IMR-90 (cell line): Measurements from ENCODE around the gene WDR91. TPM values are rescaled to one million over a fixed set of nuclear protein-coding genes. Genes with fewer than 3 reads are reported as not detected.

Experiments used
- ATAC-seq: fragments of 200-7000 bp; cut with Tn5 transposase; 2 replicates; pipeline ENCODE4 v1.9.1; 2020; ENCODE audit warnings: low read depth, mild to moderate bottlenecking, moderate library complexity
- BruUV-seq: library from RNA; stranded (reverse); fragments of 400-500 nt; replicated peaks from 2 replicates; lab custom pipeline; 2021; lab: Mats Ljungman, UMichigan
- CTCF ChIA-PET: fragments of 300-600 bp; formaldehyde crosslinking; extraction: SDS; loops from one replicate; lab custom pipeline; 2021; ENCODE audit warnings: antibody characterized with exemption; lab: Yijun Ruan, JAX
- POLR2A ChIA-PET: fragments of 300-600 bp; sonication (Branson Sonifier 250); formaldehyde crosslinking; loops from one replicate; lab custom pipeline; 2022; ENCODE audit warnings: antibody characterized with exemption; ENCODE audit not compliant: unreplicated experiment; lab: Charles Lee
- DNase-seq: peaks from one replicate; pipeline ENCODE4 v3.0.0; 2013
- H2AFZ ChIP-seq: replicated peaks from 2 replicates; pipeline ENCODE3; 2013; ENCODE audit warnings: low read length, mild to moderate bottlenecking; ENCODE audit not compliant: poor library complexity
- H2AK5ac ChIP-seq: 2 replicates; pipeline ENCODE4 v1.6.1; 2013; ENCODE audit warnings: low read depth, low read length, inconsistent platforms
- H2AK9ac ChIP-seq: replicated peaks from 2 replicates; pipeline ENCODE3; 2013; ENCODE audit warnings: mild to moderate bottlenecking, low read depth, low read length, moderate library complexity; ENCODE audit not compliant: poor library complexity
- H2BK120ac ChIP-seq: 2 replicates; pipeline ENCODE4 v1.6.1; 2013; ENCODE audit warnings: low read depth, low read length, inconsistent platforms
- H2BK15ac ChIP-seq: 3 replicates; pipeline ENCODE4 v1.6.1; 2013; ENCODE audit warnings: low read depth, low read length, inconsistent platforms
- H2BK20ac ChIP-seq: 2 replicates; pipeline ENCODE4 v1.6.1; 2013; ENCODE audit warnings: low read depth, mild to moderate bottlenecking, inconsistent platforms, low read length, moderate library complexity
- H2BK5ac ChIP-seq: 2 replicates; pipeline ENCODE4 v1.6.1; 2013; ENCODE audit warnings: mild to moderate bottlenecking, low read depth, low read length, inconsistent platforms; ENCODE audit not compliant: poor library complexity, severe bottlenecking
- H3K14ac ChIP-seq: replicated peaks from 2 replicates; pipeline ENCODE4 v1.6.1; 2013; ENCODE audit warnings: low read depth, low read length, inconsistent platforms
- H3K18ac ChIP-seq: 2 replicates; pipeline ENCODE4 v1.6.1; 2013; ENCODE audit warnings: low read depth, low read length, control low read depth
- H3K23ac ChIP-seq: 2 replicates; pipeline ENCODE4 v1.6.1; 2013; ENCODE audit warnings: low read depth, low read length, inconsistent platforms
- H3K27ac ChIP-seq: 2 replicates; pipeline ENCODE4 v1.5.1; 2013; ENCODE audit warnings: mild to moderate bottlenecking, control low read depth, low read length; ENCODE audit not compliant: insufficient read depth
- H3K27me3 ChIP-seq: 2 replicates; pipeline ENCODE4 v1.6.1; 2013; ENCODE audit warnings: low read length; ENCODE audit not compliant: control insufficient read depth, insufficient read depth
- H3K36me3 ChIP-seq: 2 replicates; pipeline ENCODE4 v1.6.1; 2013; ENCODE audit warnings: low read length, mixed read lengths; ENCODE audit not compliant: control insufficient read depth, insufficient read depth
- H3K4ac ChIP-seq: 2 replicates; pipeline ENCODE4 v1.6.1; 2013; ENCODE audit warnings: low read depth, low read length, inconsistent platforms
- H3K4me1 ChIP-seq: 2 replicates; pipeline ENCODE4 v1.6.1; 2013; ENCODE audit warnings: low read length, mixed read lengths; ENCODE audit not compliant: control insufficient read depth, insufficient read depth
- H3K4me2 ChIP-seq: 2 replicates; pipeline ENCODE4 v1.6.1; 2013; ENCODE audit warnings: low read depth, mild to moderate bottlenecking, control low read depth, low read length, moderate library complexity
- H3K4me3 ChIP-seq: 2 replicates; pipeline ENCODE4 v1.5.1; 2013; ENCODE audit warnings: low read depth, mild to moderate bottlenecking, control low read depth, low read length, moderate library complexity; ENCODE audit not compliant: insufficient read depth
- H3K56ac ChIP-seq: 2 replicates; pipeline ENCODE4 v1.6.1; 2013; ENCODE audit warnings: low read length, inconsistent platforms; ENCODE audit not compliant: insufficient read depth; ENCODE audit errors: extremely low read depth
- H3K79me1 ChIP-seq, 2 experiments: 2 replicates each; pipeline ENCODE4 v1.6.1; 2013; ENCODE audit warnings: low read length in 2 of 2, inconsistent platforms in 1 of 2, low read depth in 1 of 2
- H3K9ac ChIP-seq: 2 replicates; pipeline ENCODE4 v1.6.1; 2013; ENCODE audit warnings: low read depth, low read length, control low read depth
- H3K9me1 ChIP-seq: 2 replicates; pipeline ENCODE4 v1.6.1; 2013; ENCODE audit warnings: low read length, inconsistent platforms; ENCODE audit not compliant: insufficient read depth
- H3K9me3 ChIP-seq: 2 replicates; pipeline ENCODE4 v1.6.1; 2013; ENCODE audit warnings: low read length; ENCODE audit not compliant: control insufficient read depth, insufficient read depth
- H4K20me1 ChIP-seq: 2 replicates; pipeline ENCODE4 v1.6.1; 2013; ENCODE audit warnings: low read length, inconsistent platforms; ENCODE audit not compliant: insufficient read depth
- H4K5ac ChIP-seq: 2 replicates; pipeline ENCODE4 v1.6.1; 2013; ENCODE audit warnings: mild to moderate bottlenecking, low read depth, low read length, control low read depth
- H4K8ac ChIP-seq, 2 experiments: 2 replicates each; pipeline ENCODE4 v1.6.1; 2013; ENCODE audit warnings: low read depth in 2 of 2, low read length in 2 of 2, control low read depth in 1 of 2, inconsistent platforms in 1 of 2
- H4K91ac ChIP-seq: 2 replicates; pipeline ENCODE4 v1.6.1; 2013; ENCODE audit warnings: low read depth, low read length, inconsistent platforms; ENCODE audit not compliant: insufficient read depth
- BHLHE40 ChIP-seq: fragments of 150-350 bp; IDR thresholded peaks from 2 replicates; pipeline ENCODE4 v1.6.1; 2016; ENCODE audit warnings: mild to moderate bottlenecking, low read depth, low read length
- CHD1 ChIP-seq: IDR thresholded peaks from 2 replicates; pipeline ENCODE4 v1.6.1; 2012; ENCODE audit warnings: low read depth, low read length, improper control_type of control experiment
- CTCF ChIP-seq: conservative IDR thresholded peaks from 2 replicates; pipeline ENCODE4 v1.5.1; 2012; ENCODE audit warnings: mild to moderate bottlenecking, low read depth, low read length, improper control_type of control experiment
- FOS ChIP-seq: fragments of 150-350 bp; IDR thresholded peaks from 2 replicates; pipeline ENCODE4 v1.6.1; 2016; ENCODE audit warnings: low read depth, low read length
- MAZ ChIP-seq: IDR thresholded peaks from 2 replicates; pipeline ENCODE4 v1.6.1; 2012; ENCODE audit warnings: low read depth, mild to moderate bottlenecking, low read length, improper control_type of control experiment, moderate library complexity, borderline replicate concordance
- MXI1 ChIP-seq: IDR thresholded peaks from 2 replicates; pipeline ENCODE4 v1.6.1; 2012; ENCODE audit warnings: low read depth, mild to moderate bottlenecking, low read length, moderate library complexity, borderline replicate concordance
- POLR2A ChIP-seq: IDR thresholded peaks from 2 replicates; pipeline ENCODE4 v1.6.1; 2012; ENCODE audit warnings: mild to moderate bottlenecking, low read depth, low read length
- RAD21 ChIP-seq: IDR thresholded peaks from 2 replicates; pipeline ENCODE4 v1.6.1; 2012; ENCODE audit warnings: low read length, improper control_type of control experiment
- SMC3 ChIP-seq: fragments of 150-350 bp; IDR thresholded peaks from 2 replicates; pipeline ENCODE4 v1.6.1; 2016; ENCODE audit warnings: low read depth, mild to moderate bottlenecking, antibody characterized with exemption, low read length, moderate library complexity
- USF2 ChIP-seq: fragments of 150-350 bp; IDR thresholded peaks from 2 replicates; pipeline ENCODE4 v1.6.1; 2017; ENCODE audit warnings: mild to moderate bottlenecking, antibody characterized with exemption, low read length, low read depth
- dilution Hi-C: fragments of 300-500 bp; cut with HindIII; formaldehyde crosslinking; loops from one replicate; pipeline ENCODE4 v1.14.3; 2018; ENCODE audit warnings: low sequenced_read_pairs; ENCODE audit not compliant: unreplicated experiment
- in situ Hi-C: fragments of 300-500 bp; cut with MboI; formaldehyde crosslinking; loops from 3 replicates; pipeline ENCODE4 v1.14.3; 2019; ENCODE audit warnings: low sequenced_read_pairs, inconsistent platforms, mixed read lengths
- intact Hi-C: fragments of 100-400 bp; cut with micrococcal nuclease; formaldehyde crosslinking; loops from 2 replicates; pipeline ENCODE4 v1.10.0; 2022
- polyA plus RNA-seq, 3 experiments: library from polyadenylated mRNA; depleted of rRNA; stranded (reverse); fragments of >200 nt; gene quantifications; 2 replicates each; pipeline ENCODE4 v1.2.3, GENCODE V29; 2012; ENCODE audit warnings: low replicate concordance in 1 of 3
- total RNA-seq: library from RNA; depleted of rRNA; stranded (reverse); fragments of >200 nt; gene quantifications from 2 replicates; pipeline ENCODE4 v1.2.3, GENCODE V29; 2012

The WDR91 gene
- total and polyA plus RNA-seq, 2 of the 4 experiments (the other 2 are of a cell fraction) = 5.2 to 10.3 TPM

- dilution Hi-C loops = no loop called here
- Histone ChIP-seq H3K23ac (no peak overlapping the region), H3K4me2 (no peak overlapping the region), H3K9ac (no peak overlapping the region), H2BK120ac (no peak overlapping the region), H4K20me1 (no peaks in the 10 kb centered on the region), H3K9me3 (no peaks in the 10 kb centered on the region), H3K27me3 (peaks cover 1% of the 10 kb centered on the region), H4K5ac (no peak overlapping the region), H3K4me3 (no peak overlapping the region), H3K4ac (no peak overlapping the region), H3K56ac (no peak overlapping the region), H3K18ac (no peak overlapping the region), H4K8ac (no peak overlapping the region), H2BK20ac (no peak overlapping the region), H4K91ac (no peak overlapping the region), H2BK15ac (no peak overlapping the region), H2BK5ac (no peak overlapping the region), H2AFZ (no peak overlapping the region), H3K14ac (no peak overlapping the region), H3K4me1 (no peaks in the 10 kb centered on the region), H3K27ac (no peak overlapping the region), H3K9me1 (no peaks in the 10 kb centered on the region), H3K79me1 (no peaks in the 10 kb centered on the region), H2AK5ac (no peak overlapping the region), H3K36me3 (no peaks in the 10 kb centered on the region), H2AK9ac (no peak overlapping the region)
- DNase-seq (no peak), ATAC-seq (no peak)
- BruUV-seq = no TSS peak
- ChIA-PET CTCF (no interaction called here), POLR2A (no interaction called here)
- intact Hi-C loops = no loop called here
- no peak for TF ChIP-seq BHLHE40
- TF ChIP-seq CHD1 = no peak
- TF ChIP-seq CTCF = no peak
- TF ChIP-seq MAZ = no peak
- TF ChIP-seq POLR2A = no peak
- no peak for TF ChIP-seq SMC3
- TF ChIP-seq FOS = no peak
- TF ChIP-seq USF2 = no peak
- TF ChIP-seq MXI1 = no peak
- no peak for TF ChIP-seq RAD21
- in situ Hi-C loops = no loop called here
These were observed 20.4 kb upstream of the WDR91 start for GRCh38 chr7:135231686-135232085.
